Upper lobe of left lung (tissue), 6 donors: ENCODE measurements around the gene TRIM37. TPM values are rescaled to one million over a fixed set of nuclear protein-coding genes. Genes with fewer than 3 reads are reported as not detected.

Source experiments
- ATAC-seq, 2 donors: fragments of 200-7000 bp; cut with Tn5 transposase; one replicate each; pipeline ENCODE4 v1.9.1; 2022; ENCODE audit warnings: mild to moderate bottlenecking in 2 of 2, moderate library complexity in 2 of 2; ENCODE audit not compliant: low FRiP score in 2 of 2
- DNase-seq, 2 donors: peaks; one replicate each; pipeline ENCODE4 v3.0.0-alpha.2; 2019 to 2020
- H3K27ac ChIP-seq, 4 donors: fragments of 200-600 bp; sonication (generic); one replicate each; pipeline ENCODE4 v1.5.1; 2016 to 2019
- H3K27me3 ChIP-seq, 4 donors: fragments of 200-600 bp; sonication (generic); one replicate each; pipeline ENCODE4 v1.5.1; 2017 to 2019
- H3K36me3 ChIP-seq, 4 donors: fragments of 200-600 bp; sonication (generic); one replicate each; pipeline ENCODE4 v1.5.1; 2016 to 2019
- H3K4me1 ChIP-seq, 4 donors: fragments of 200-600 bp; sonication (generic); one replicate each; pipeline ENCODE4 v1.5.1; 2018 to 2019
- H3K4me3 ChIP-seq, 4 donors: fragments of 200-600 bp; sonication (generic); one replicate each; pipeline ENCODE4 v1.5.1; 2017 to 2019; ENCODE audit warnings: mild to moderate bottlenecking in 2 of 4, moderate library complexity in 1 of 4
- H3K9me3 ChIP-seq, 4 donors: fragments of 200-600 bp; sonication (generic); one replicate each; pipeline ENCODE4 v1.5.1; 2018 to 2019
- CTCF ChIP-seq, 6 experiments: fragments of 450-650 bp in 4 of 6; fragments of 200-600 bp in 2 of 6; sonication (generic) in 2 of 6; IDR thresholded peaks; one replicate each; pipeline ENCODE4 v1.5.1; 2016 to 2019; ENCODE audit warnings: antibody characterized with exemption in 6 of 6
- EP300 ChIP-seq, 4 donors: sonication (generic); formaldehyde crosslinking; IDR thresholded peaks; one replicate each; pipeline ENCODE4 v1.5.1; 2017; ENCODE audit warnings: antibody characterized with exemption in 4 of 4, control low read depth in 2 of 4
- POLR2A ChIP-seq, 4 donors: fragments of 450-650 bp; IDR thresholded peaks; one replicate each; pipeline ENCODE4 v1.5.1; 2016 to 2017; ENCODE audit warnings: antibody characterized with exemption in 4 of 4, mild to moderate bottlenecking in 2 of 4
- POLR2AphosphoS5 ChIP-seq, 2 donors: sonication (generic); formaldehyde crosslinking; IDR thresholded peaks; one replicate each; pipeline ENCODE4 v1.5.1; 2017; ENCODE audit warnings: antibody characterized with exemption in 2 of 2
- WGBS, 2 donors: methylation state at CpG; one replicate each; pipeline ENCODE4 v1.1.5; 2017 to 2018; 5-methylcytosine and 5-hydroxymethylcytosine counted together
- total RNA-seq, 6 donors: library from RNA; depleted of rRNA in 4 of 6; stranded (reverse); fragments of >200 nt in 4 of 6; gene quantifications; one replicate each; pipeline versions ENCODE4 v1.1.0 to v1.2.1, GENCODE V29; 2016 to 2021
- donor health status: DM: no; HTN: no; CAD: no; lungs with moderate emphysema.
- donor health status: DM: no; HTN: yes; CAD: no; lungs with severe emphysema.

TRIM37 gene
- total RNA-seq, 6 donors from 2014 or later, result 13.0 to 30.4 (median 21.5) TPM

- TF ChIP-seq POLR2AphosphoS5 (IDR thresholded peaks at IDR 0.05) (no peak), POLR2A (IDR thresholded peaks at IDR 0.05) (no peak), CTCF (IDR thresholded peaks at IDR 0.05) (no peak), EP300 (IDR thresholded peaks at IDR 0.05) (no peak)
- H3K27me3 ChIP-seq, result no peaks in the 10 kb centered on the region
- no peak for ATAC-seq
- peak overlapping the region in 1 of 4 donors; percentile 24 for H3K27ac ChIP-seq
- peaks cover 5 to 18% (median 13%) of the 10 kb centered on the region in 4 donors for H3K4me1 ChIP-seq
- no peak for DNase-seq
- H3K4me3 ChIP-seq, result no peak overlapping the region
- H3K9me3 ChIP-seq, result no peaks in the 10 kb centered on the region
- 83 to 84% methylated on average over 3 of the region's 3 CpGs for WGBS, 2 donors
- H3K36me3 ChIP-seq, result peaks cover 0 to 12% (median 3%) of the 10 kb centered on the region in 4 donors
These were observed 4.9 kb upstream of the TRIM37 start for GRCh38 chr17:59111539-59111938.

GRCh38 chr17:59110973-59111372 is 4.3 kb upstream of the TRIM37 start:
- Histone ChIP-seq H3K36me3 (peaks cover 0 to 12% (median 3%) of the 10 kb centered on the region in 4 donors), H3K27me3 (no peaks in the 10 kb centered on the region), H3K9me3 (no peaks in the 10 kb centered on the region), H3K4me3 (no peak overlapping the region), H3K4me1 (peaks cover 6 to 19% (median 13%) of the 10 kb centered on the region in 4 donors), H3K27ac (no peak overlapping the region)
- DNase-seq, result no peak
- no peak for TF ChIP-seq POLR2AphosphoS5 (IDR thresholded peaks at IDR 0.05)
- TF ChIP-seq CTCF (IDR thresholded peaks at IDR 0.05), result no peak
- TF ChIP-seq POLR2A (IDR thresholded peaks at IDR 0.05), result no peak
- ATAC-seq, result no peak

GRCh38 chr17:59108400-59109102 is 1.9 kb upstream of the TRIM37 start:
- DNase-seq (no peak), ATAC-seq (no peak)
- Histone ChIP-seq H3K9me3 (no peaks in the 10 kb centered on the region), H3K36me3 (peaks cover 0 to 12% (median 3%) of the 10 kb centered on the region in 4 donors), H3K4me3 (peak overlapping the region in 1 of 4 donors; percentile 79), H3K4me1 (peaks cover 21 to 32% (median 23%) of the 10 kb centered on the region in 4 donors), H3K27ac (peak overlapping the region in 1 of 4 donors; percentile 3), H3K27me3 (no peaks in the 10 kb centered on the region)
- TF ChIP-seq POLR2AphosphoS5 (IDR thresholded peaks at IDR 0.05), result no peak
- no peak for TF ChIP-seq EP300 (IDR thresholded peaks at IDR 0.05)
- no peak for TF ChIP-seq CTCF (IDR thresholded peaks at IDR 0.05)
- TF ChIP-seq POLR2A (IDR thresholded peaks at IDR 0.05), result no peak
- WGBS, 2 donors, result 76 to 79% methylated on average over 7 of the region's 7 CpGs

- H3K9me3 ChIP-seq, result no peaks in the 10 kb centered on the region
- TF ChIP-seq CTCF (IDR thresholded peaks at IDR 0.05) (no peak), EP300 (IDR thresholded peaks at IDR 0.05) (no peak), POLR2A (IDR thresholded peaks at IDR 0.05) (peak in 1 of 4 donors; percentile 23), POLR2AphosphoS5 (IDR thresholded peaks at IDR 0.05) (no peak)
- DNase-seq (no peak), ATAC-seq (no peak)
- H3K27me3 ChIP-seq, result no peaks in the 10 kb centered on the region
- peaks cover 0 to 9% (median 3%) of the 10 kb centered on the region in 4 donors for H3K36me3 ChIP-seq
- peaks cover 21 to 32% (median 23%) of the 10 kb centered on the region in 4 donors for H3K4me1 ChIP-seq
- peak overlapping the region; percentile 58 to 99 (median 88) for H3K4me3 ChIP-seq
- H3K27ac ChIP-seq, result peak overlapping the region; percentile 86 to 95 (median 90)
- 1 to 3% methylated on average over 5 to 10 of the region's 10 CpGs for WGBS, 2 donors
These were observed 608 bp upstream of the TRIM37 start for GRCh38 chr17:59107306-59107670.
